Natural killer cell (primary cell): ENCODE measurements around the gene CABYR. TPM values are rescaled to one million over a fixed set of nuclear protein-coding genes. Genes with fewer than 3 reads are reported as not detected.

Source experiments
- ATAC-seq, 3 donors: fragments of 150-1000 bp in 2 of 3; fragments of 200-7000 bp in 1 of 3; cut with Tn5 transposase; 1 replicate in 1 of 3; 2 replicates in 2 of 3; pipeline ENCODE4 v1.10.0; 2021; ENCODE audit warnings: mild to moderate bottlenecking in 2 of 3, moderate library complexity in 2 of 3
- DNase-seq, 2 donors: peaks; one replicate each; pipeline versions ENCODE4 v3.0.0 to v3.0.0-alpha.2; 2013 to 2021; ENCODE audit warnings: mixed read lengths in 1 of 2
- H3K27ac ChIP-seq: one replicate; pipeline ENCODE4 v1.5.1; 2013; ENCODE audit warnings: mild to moderate bottlenecking, low read length
- H3K27me3 ChIP-seq: one replicate; pipeline ENCODE4 v1.6.1; 2013; ENCODE audit warnings: low read length; ENCODE audit not compliant: control insufficient read depth, insufficient read depth
- H3K36me3 ChIP-seq: one replicate; pipeline ENCODE4 v1.6.1; 2013; ENCODE audit warnings: low read length; ENCODE audit not compliant: control insufficient read depth, insufficient read depth
- H3K4me1 ChIP-seq: one replicate; pipeline ENCODE4 v1.6.1; 2013; ENCODE audit warnings: low read length; ENCODE audit not compliant: control insufficient read depth, insufficient read depth
- H3K4me3 ChIP-seq: one replicate; pipeline ENCODE4 v1.5.1; 2013; ENCODE audit warnings: low read length
- H3K9me3 ChIP-seq: one replicate; pipeline ENCODE4 v1.6.1; 2013; ENCODE audit warnings: low read length; ENCODE audit not compliant: control insufficient read depth, insufficient read depth
- H3K27ac Mint-ChIP-seq, 2 donors: one replicate each; pipeline ENCODE4 v1.8.0; 2022; ENCODE audit warnings: mild to moderate bottlenecking in 2 of 2, mixed read lengths in 2 of 2, moderate library complexity in 1 of 2
- H3K27me3 Mint-ChIP-seq, 2 donors: one replicate each; pipeline ENCODE4 v1.8.0; 2022; ENCODE audit warnings: low read depth in 2 of 2, mixed read lengths in 2 of 2
- H3K36me3 Mint-ChIP-seq: one replicate; pipeline ENCODE4 v1.8.0; 2022; ENCODE audit warnings: mixed read lengths
- H3K4me1 Mint-ChIP-seq, 2 donors: one replicate each; pipeline ENCODE4 v1.8.0; 2022; ENCODE audit warnings: mixed read lengths in 2 of 2
- H3K4me3 Mint-ChIP-seq: one replicate; pipeline ENCODE4 v1.8.0; 2022; ENCODE audit warnings: mild to moderate bottlenecking, moderate library complexity, mixed read lengths
- H3K9me3 Mint-ChIP-seq, 2 donors: one replicate each; pipeline ENCODE4 v1.8.0; 2022; ENCODE audit warnings: mixed read lengths in 2 of 2
- WGBS: methylation state at CpG from one replicate; pipeline ENCODE4 v1.1.7; 2013; ENCODE audit warnings: missing lambda C conversion rate; ENCODE audit not compliant: insufficient coverage; 5-methylcytosine and 5-hydroxymethylcytosine counted together
- intact Hi-C: fragments of 100-400 bp; cut with micrococcal nuclease; formaldehyde crosslinking; loops from one replicate; pipeline ENCODE4 v1.14.2; 2022
- total RNA-seq, 4 donors: library from RNA; stranded (reverse); fragments of 120-200 nt in 1 of 4; gene quantifications; one replicate each; pipeline versions ENCODE4 v1.2.3 to v1.2.4, GENCODE V29; 2013 to 2022
- TF ChIP-seq, protein P1 (sequence below): fragments of 200-600 bp; IDR thresholded peaks from one replicate; pipeline ENCODE4 v1.8.0; 2022; ENCODE audit warnings: antibody characterized with exemption

CABYR gene
- total RNA-seq, 3 donors from 2014 or later (not counting 1 experiment from before 2014, with no cell fraction given) = 0.75 to 0.94 TPM; not detected in 1

DNA sequence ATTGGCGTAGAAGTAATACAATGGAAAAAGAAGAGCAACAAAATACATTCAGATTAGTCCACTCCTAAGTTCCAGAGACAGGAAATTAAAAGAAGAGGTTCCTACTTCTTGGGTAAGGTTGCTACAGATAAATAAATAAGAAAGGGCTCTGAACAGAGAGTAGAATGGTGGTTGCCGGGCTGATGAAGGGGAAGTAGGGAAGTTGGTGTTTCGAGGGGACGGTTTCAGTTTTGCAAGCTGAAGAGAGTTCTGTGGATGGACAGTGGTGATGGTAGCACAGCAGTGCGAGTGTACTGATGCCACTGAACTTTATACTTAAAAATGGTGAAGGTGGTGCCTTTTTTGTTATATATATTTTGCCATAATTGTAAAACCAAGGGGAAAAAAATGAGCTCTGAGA lies 48.2 kb downstream of the CABYR start:
- no peaks in the 10 kb centered on the region for H3K9me3 ChIP-seq
- H3K4me1 ChIP-seq = no peaks in the 10 kb centered on the region
- intact Hi-C loops = no loop called here
- peaks cover 18 to 33% of the 10 kb centered on the region in 2 donors for H3K27me3 Mint-ChIP-seq
- H3K27me3 ChIP-seq = peaks cover 2% of the 10 kb centered on the region
- DNase-seq (no peak), ATAC-seq (peak in 1 of 3 donors; percentile 50)
- H3K36me3 ChIP-seq = no peaks in the 10 kb centered on the region
- no peak overlapping the region for H3K27ac ChIP-seq
- 31% methylated on average over 4 of the region's 5 CpGs for WGBS
- no peak overlapping the region for H3K4me3 ChIP-seq
- H3K9me3 Mint-ChIP-seq = no peaks in the 10 kb centered on the region
- H3K4me1 Mint-ChIP-seq = no peaks in the 10 kb centered on the region
- TF ChIP-seq, protein P1, sequence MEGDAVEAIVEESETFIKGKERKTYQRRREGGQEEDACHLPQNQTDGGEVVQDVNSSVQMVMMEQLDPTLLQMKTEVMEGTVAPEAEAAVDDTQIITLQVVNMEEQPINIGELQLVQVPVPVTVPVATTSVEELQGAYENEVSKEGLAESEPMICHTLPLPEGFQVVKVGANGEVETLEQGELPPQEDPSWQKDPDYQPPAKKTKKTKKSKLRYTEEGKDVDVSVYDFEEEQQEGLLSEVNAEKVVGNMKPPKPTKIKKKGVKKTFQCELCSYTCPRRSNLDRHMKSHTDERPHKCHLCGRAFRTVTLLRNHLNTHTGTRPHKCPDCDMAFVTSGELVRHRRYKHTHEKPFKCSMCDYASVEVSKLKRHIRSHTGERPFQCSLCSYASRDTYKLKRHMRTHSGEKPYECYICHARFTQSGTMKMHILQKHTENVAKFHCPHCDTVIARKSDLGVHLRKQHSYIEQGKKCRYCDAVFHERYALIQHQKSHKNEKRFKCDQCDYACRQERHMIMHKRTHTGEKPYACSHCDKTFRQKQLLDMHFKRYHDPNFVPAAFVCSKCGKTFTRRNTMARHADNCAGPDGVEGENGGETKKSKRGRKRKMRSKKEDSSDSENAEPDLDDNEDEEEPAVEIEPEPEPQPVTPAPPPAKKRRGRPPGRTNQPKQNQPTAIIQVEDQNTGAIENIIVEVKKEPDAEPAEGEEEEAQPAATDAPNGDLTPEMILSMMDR = no peak
- no peak overlapping the region for H3K4me3 Mint-ChIP-seq
- H3K27ac Mint-ChIP-seq = no peak overlapping the region
- H3K36me3 Mint-ChIP-seq = no peaks in the 10 kb centered on the region

DNA sequence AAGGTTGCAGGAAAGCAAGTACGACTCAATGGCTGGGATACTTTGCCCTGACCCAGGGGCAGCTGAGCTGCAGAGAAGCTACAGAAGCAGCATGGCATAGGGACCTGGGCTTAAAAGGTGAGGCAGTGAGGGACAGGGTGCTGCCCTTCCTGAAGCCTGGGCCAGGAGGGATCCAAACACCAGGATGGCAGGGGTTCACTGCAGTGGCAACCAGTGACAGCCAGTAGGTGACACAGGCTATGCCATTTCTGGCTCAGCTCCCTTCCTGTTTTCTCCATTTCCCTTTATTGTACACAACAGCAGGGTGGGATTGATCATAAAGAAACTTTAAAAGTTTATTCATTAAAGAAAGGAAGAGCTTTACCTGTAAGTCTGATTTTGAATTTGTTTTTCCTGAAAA lies 48.8 kb downstream of the CABYR start:
- intact Hi-C loops = no loop called here
- Mint-ChIP-seq H3K4me1 (no peaks in the 10 kb centered on the region), H3K27ac (no peak overlapping the region), H3K9me3 (no peaks in the 10 kb centered on the region), H3K36me3 (no peaks in the 10 kb centered on the region), H3K4me3 (no peak overlapping the region), H3K27me3 (peaks cover 22 to 39% of the 10 kb centered on the region in 2 donors)
- H3K9me3 ChIP-seq = no peaks in the 10 kb centered on the region
- H3K4me1 ChIP-seq = no peaks in the 10 kb centered on the region
- DNase-seq = no peak
- peaks cover 2% of the 10 kb centered on the region for H3K27me3 ChIP-seq
- WGBS = 75% methylated on average over 1 of the region's 1 CpG
- TF ChIP-seq, protein P1 = no peak
- H3K27ac ChIP-seq = no peak overlapping the region
- H3K36me3 ChIP-seq = no peaks in the 10 kb centered on the region
- H3K4me3 ChIP-seq = no peak overlapping the region
- no peak for ATAC-seq

DNA sequence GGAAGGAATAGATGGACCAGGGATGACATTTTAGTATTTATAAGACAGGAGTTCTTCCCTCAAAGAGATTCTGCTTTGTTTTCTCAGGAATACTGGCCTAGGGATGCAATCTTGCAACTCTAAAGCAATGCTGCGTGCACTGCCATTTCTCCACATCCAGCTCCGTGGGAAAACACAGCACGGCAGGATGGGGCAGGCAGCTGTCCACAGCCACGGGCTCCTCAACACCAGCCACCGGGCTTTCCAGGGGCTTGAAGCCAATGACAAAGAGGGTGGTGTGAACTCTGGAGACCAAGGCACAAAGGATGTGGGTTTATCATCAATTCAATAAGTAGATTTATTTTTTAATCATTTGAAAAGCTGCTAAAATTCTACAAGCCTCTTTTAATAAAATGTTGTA lies 49.3 kb downstream of the CABYR start:
- ATAC-seq (no peak), DNase-seq (no peak)
- Mint-ChIP-seq H3K9me3 (no peaks in the 10 kb centered on the region), H3K4me3 (no peak overlapping the region), H3K27me3 (peaks cover 25 to 44% of the 10 kb centered on the region in 2 donors), H3K36me3 (no peaks in the 10 kb centered on the region), H3K4me1 (no peaks in the 10 kb centered on the region), H3K27ac (no peak overlapping the region)
- WGBS = 91% methylated on average over 5 of the region's 5 CpGs
- Histone ChIP-seq H3K4me3 (no peak overlapping the region), H3K9me3 (no peaks in the 10 kb centered on the region), H3K4me1 (no peaks in the 10 kb centered on the region), H3K27me3 (peaks cover 2% of the 10 kb centered on the region), H3K36me3 (no peaks in the 10 kb centered on the region), H3K27ac (no peak overlapping the region)
- intact Hi-C loops = no loop called here
- TF ChIP-seq, protein P1 = no peak

DNA sequence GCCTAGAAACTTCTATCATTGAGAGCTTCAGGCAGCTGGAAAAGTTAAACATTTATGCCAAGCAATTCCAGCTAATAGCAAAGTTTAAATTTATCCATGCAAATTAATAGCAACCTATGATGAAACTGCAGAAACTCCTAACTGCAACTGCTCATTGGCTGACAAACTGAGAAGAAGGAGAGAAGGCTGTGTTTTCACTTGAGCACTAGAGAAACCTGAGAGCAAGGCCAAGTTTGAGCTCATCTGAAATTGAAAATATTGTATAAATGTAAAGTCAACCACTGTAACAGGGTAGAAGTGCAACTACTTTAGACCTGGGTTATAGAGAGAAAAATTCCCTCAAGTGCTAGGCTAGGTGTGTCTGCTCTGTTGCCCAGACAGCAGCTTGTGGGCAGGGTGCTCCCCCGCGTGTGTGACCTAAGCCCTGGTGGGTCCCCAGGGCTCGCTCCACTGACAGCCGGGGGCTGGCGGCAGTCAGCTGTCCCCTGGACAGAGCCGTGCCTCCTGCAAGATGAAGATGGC lies 50.2 kb downstream of the CABYR start:
- Mint-ChIP-seq H3K4me1 (no peaks in the 10 kb centered on the region), H3K9me3 (no peaks in the 10 kb centered on the region), H3K36me3 (no peaks in the 10 kb centered on the region), H3K27me3 (peaks cover 31 to 51% of the 10 kb centered on the region in 2 donors), H3K27ac (no peak overlapping the region), H3K4me3 (no peak overlapping the region)
- 74% methylated on average over 6 of the region's 6 CpGs for WGBS
- TF ChIP-seq, protein P1 = no peak
- H3K4me1 ChIP-seq = no peaks in the 10 kb centered on the region
- no peak overlapping the region for H3K4me3 ChIP-seq
- H3K27me3 ChIP-seq = peaks cover 2% of the 10 kb centered on the region
- DNase-seq (no peak), ATAC-seq (no peak)
- H3K9me3 ChIP-seq = no peaks in the 10 kb centered on the region
- H3K36me3 ChIP-seq = no peaks in the 10 kb centered on the region
- intact Hi-C loops = no loop called here
- no peak overlapping the region for H3K27ac ChIP-seq
